ENCODE data around the gene H6PD. TPM values are rescaled to one million over a fixed set of nuclear protein-coding genes. Genes with fewer than 3 reads are reported as not detected.

Gene H6PD, protein sequence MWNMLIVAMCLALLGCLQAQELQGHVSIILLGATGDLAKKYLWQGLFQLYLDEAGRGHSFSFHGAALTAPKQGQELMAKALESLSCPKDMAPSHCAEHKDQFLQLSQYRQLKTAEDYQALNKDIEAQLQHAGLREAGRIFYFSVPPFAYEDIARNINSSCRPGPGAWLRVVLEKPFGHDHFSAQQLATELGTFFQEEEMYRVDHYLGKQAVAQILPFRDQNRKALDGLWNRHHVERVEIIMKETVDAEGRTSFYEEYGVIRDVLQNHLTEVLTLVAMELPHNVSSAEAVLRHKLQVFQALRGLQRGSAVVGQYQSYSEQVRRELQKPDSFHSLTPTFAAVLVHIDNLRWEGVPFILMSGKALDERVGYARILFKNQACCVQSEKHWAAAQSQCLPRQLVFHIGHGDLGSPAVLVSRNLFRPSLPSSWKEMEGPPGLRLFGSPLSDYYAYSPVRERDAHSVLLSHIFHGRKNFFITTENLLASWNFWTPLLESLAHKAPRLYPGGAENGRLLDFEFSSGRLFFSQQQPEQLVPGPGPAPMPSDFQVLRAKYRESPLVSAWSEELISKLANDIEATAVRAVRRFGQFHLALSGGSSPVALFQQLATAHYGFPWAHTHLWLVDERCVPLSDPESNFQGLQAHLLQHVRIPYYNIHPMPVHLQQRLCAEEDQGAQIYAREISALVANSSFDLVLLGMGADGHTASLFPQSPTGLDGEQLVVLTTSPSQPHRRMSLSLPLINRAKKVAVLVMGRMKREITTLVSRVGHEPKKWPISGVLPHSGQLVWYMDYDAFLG
- polyA plus RNA-seq, result 3.3 to 4.5 TPM (median 4.4 TPM) in 3 replicates
- polyA plus RNA-seq (2011; ENCODE audit: low read depth), result 1.2 TPM
- polyA plus RNA-seq (2011; cell fraction: cytosol; rRNA removed), result 2.1 TPM in 2 replicates
- polyA plus RNA-seq (2011; cell fraction: nucleus; rRNA removed), result 13.8 and 18.0 TPM in 2 replicates
- 4.2 and 5.5 TPM in 2 replicates for polyA plus RNA-seq (2012; ENCODE audit: low replicate concordance)
- polyA minus RNA-seq, result 4.9 to 10.6 TPM (median 6.0 TPM) in 3 replicates
- 4.6 TPM for polyA minus RNA-seq (2011; cell fraction: cytosol; rRNA and poly(A)+ RNA removed)
- polyA minus RNA-seq (2011; cell fraction: nucleus; rRNA and poly(A)+ RNA removed), result 12.8 and 18.5 TPM in 2 replicates

DNA sequence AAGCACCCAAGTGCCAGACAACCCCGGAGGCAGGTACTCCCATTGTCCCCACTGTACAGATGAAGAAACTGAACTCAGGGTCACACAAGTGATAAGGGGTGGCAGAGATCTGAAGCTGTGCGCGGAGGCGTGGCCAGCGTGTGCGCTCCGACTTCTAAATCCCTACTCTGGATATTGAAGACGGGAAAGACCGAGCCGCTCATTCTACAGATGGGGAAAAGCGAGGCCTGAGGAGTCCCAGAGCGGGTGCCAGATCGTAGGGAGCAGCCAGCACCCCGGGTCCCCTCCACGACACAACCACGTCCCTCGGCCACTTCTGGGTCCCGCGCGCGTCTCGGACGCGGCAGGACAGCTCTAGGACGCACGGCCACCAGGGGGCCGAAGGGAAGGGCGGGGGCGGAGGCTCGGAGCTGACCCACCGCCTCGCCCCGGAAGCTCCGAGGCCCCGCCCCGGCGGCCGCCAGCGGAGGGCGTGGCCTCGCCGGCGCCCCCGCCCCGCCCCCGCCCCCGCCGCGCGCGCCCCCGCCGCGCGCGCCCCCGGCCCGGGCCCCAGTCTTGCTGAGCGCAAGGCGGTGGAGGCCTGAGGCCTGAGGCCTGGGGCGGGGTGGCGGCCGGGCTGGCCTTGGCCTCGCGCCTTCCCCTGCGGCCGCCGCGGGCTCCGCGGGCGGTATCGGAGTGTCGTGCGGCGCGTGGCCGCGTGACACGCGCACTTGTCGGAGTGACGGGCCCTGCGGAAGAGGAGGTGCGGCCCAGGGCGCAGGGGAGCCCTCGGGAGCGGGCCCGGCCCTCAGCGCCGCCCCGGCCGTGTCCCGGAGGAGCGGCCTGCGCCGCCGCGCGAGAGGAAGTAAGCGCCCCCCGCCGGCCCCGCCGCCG, at the start of gene H6PD:
Gene H6PD, plus strand, starts transcription at position 552 of the 873 bp plus-strand sequence. CDS start 10,161 bp downstream, outside the sequence.
- Histone ChIP-seq H2AFZ (ENCODE audit: control insufficient read depth, low read length) (peak within 1 kb of the TSS; percentile 91), H4K20me1 (ENCODE audit: control insufficient read depth, extremely low read depth, insufficient read depth, low read length) (no peaks in the 10 kb centered on the region), H3K27me3 (ENCODE audit: control insufficient read depth, extremely low read depth, insufficient read depth, low read length) (no peaks in the 10 kb centered on the region), H3K9me3 (ENCODE audit: control insufficient read depth, low read depth, low read length) (no peaks in the 10 kb centered on the region), H3K79me2 (ENCODE audit: control insufficient read depth, insufficient read depth, low read length) (no peaks in the 10 kb centered on the region), H3K36me3 (ENCODE audit: control insufficient read depth in 2 of 2, extremely low read depth in 1 of 2, insufficient read depth in 2 of 2, low read length in 2 of 2) (no peaks in the 10 kb centered on the region), H3K4me2 (ENCODE audit: control insufficient read depth, extremely low read depth, insufficient read depth, low read depth, low read length) (peak within 1 kb of the TSS; percentile 89), H3K4me1 (ENCODE audit: control insufficient read depth, extremely low read depth, insufficient read depth, low read length) (peaks cover 25% of the 10 kb centered on the region), H3K27ac (ENCODE audit: control insufficient read depth, insufficient read depth, low read length) (peak within 1 kb of the TSS; percentile 77), H3K9me1 (ENCODE audit: control insufficient read depth, extremely low read depth, insufficient read depth, low read length) (no peaks in the 10 kb centered on the region), H3K9ac (ENCODE audit: control insufficient read depth, extremely low read depth, insufficient read depth, low read length) (peak within 1 kb of the TSS; percentile 88), H3K4me3 (ENCODE audit: control insufficient read depth in 2 of 3, extremely low read depth in 1 of 3, insufficient read depth in 2 of 3, low read depth in 1 of 3, low read length in 3 of 3) (peak within 1 kb of the TSS; percentile 49 to 74 (median 68))
- DNase-seq (ENCODE audit: low read depth, low spot score), result no peak
- no peak for FAIRE-seq
- dilution Hi-C loops (cut with MboI; ENCODE audit: extremely low pct_ligation_motif_present, low sequenced_read_pairs), result no loop called here
- TF ChIP-seq EZH2 (IDR thresholded peaks at IDR 0.05; ENCODE audit: low read length), result no peak
- TF ChIP-seq, protein P1, sequence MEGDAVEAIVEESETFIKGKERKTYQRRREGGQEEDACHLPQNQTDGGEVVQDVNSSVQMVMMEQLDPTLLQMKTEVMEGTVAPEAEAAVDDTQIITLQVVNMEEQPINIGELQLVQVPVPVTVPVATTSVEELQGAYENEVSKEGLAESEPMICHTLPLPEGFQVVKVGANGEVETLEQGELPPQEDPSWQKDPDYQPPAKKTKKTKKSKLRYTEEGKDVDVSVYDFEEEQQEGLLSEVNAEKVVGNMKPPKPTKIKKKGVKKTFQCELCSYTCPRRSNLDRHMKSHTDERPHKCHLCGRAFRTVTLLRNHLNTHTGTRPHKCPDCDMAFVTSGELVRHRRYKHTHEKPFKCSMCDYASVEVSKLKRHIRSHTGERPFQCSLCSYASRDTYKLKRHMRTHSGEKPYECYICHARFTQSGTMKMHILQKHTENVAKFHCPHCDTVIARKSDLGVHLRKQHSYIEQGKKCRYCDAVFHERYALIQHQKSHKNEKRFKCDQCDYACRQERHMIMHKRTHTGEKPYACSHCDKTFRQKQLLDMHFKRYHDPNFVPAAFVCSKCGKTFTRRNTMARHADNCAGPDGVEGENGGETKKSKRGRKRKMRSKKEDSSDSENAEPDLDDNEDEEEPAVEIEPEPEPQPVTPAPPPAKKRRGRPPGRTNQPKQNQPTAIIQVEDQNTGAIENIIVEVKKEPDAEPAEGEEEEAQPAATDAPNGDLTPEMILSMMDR (optimal IDR thresholded peaks at IDR 0.05 in 1 of 3, IDR thresholded peaks at IDR 0.05 in 1 of 3, conservative IDR thresholded peaks at IDR 0.05 in 1 of 3; ENCODE audit: extremely low read depth in 1 of 3, insufficient read depth in 2 of 3, low read length in 3 of 3), result peak; percentile 34 to 76 (median 57)

Measured in keratinocyte (primary cell).